Activated CD8-positive, alpha-beta T cell treated with anti-CD3 and anti-CD28 coated beads for 36 hours (primary cell): ENCODE measurements around the gene ATOX1. TPM values are rescaled to one million over a fixed set of nuclear protein-coding genes. Genes with fewer than 3 reads are reported as not detected.

ENCODE experiments used
- ATAC-seq: fragments of 200-7000 bp; cut with Tn5 transposase; one replicate; pipeline ENCODE4 v1.10.0; 2021; ENCODE audit warnings: mild to moderate bottlenecking, moderate library complexity
- CTCF ChIA-PET: fragments of 350-600 bp; sonication (Branson Sonifier 250); formaldehyde crosslinking; loops from one replicate; lab custom pipeline; 2021; ENCODE audit warnings: antibody characterized with exemption; lab: Charles Lee
- POLR2A ChIA-PET: fragments of 350-600 bp; sonication (Branson Sonifier 250); formaldehyde crosslinking; loops from one replicate; lab custom pipeline; 2021; ENCODE audit warnings: antibody characterized with exemption; lab: Charles Lee
- DNase-seq: peaks from one replicate; pipeline ENCODE4 v3.0.0-alpha.2; 2020
- H3K27ac Mint-ChIP-seq: one replicate; pipeline ENCODE4 v1.8.0; 2021; ENCODE audit warnings: mild to moderate bottlenecking, mixed read lengths
- H3K27me3 Mint-ChIP-seq: one replicate; pipeline ENCODE4 v1.8.0; 2021; ENCODE audit warnings: mixed read lengths
- H3K36me3 Mint-ChIP-seq: one replicate; pipeline ENCODE4 v1.8.0; 2021; ENCODE audit warnings: low read depth, mixed read lengths
- H3K4me1 Mint-ChIP-seq: one replicate; pipeline ENCODE4 v1.8.0; 2021; ENCODE audit warnings: low read depth, mixed read lengths
- H3K4me3 Mint-ChIP-seq: one replicate; pipeline ENCODE4 v1.8.0; 2021; ENCODE audit warnings: mild to moderate bottlenecking, moderate library complexity, mixed read lengths
- H3K9me3 Mint-ChIP-seq: one replicate; pipeline ENCODE4 v1.8.0; 2021; ENCODE audit warnings: mixed read lengths
- CTCF ChIP-seq: fragments of 200-600 bp; IDR thresholded peaks from one replicate; pipeline ENCODE4 v1.8.0; 2022; ENCODE audit warnings: antibody characterized with exemption, mild to moderate bottlenecking
- intact Hi-C: fragments of 100-400 bp; cut with micrococcal nuclease; formaldehyde crosslinking; loops from one replicate; pipeline ENCODE4 v1.10.0; 2022
- total RNA-seq, 2 experiments: library from RNA; stranded (reverse); gene quantifications; one replicate each; pipeline ENCODE4 v1.2.3, GENCODE V29; 2021

ATOX1 gene
- total RNA-seq, 2 experiments from 2014 or later, result 69.6 to 73.3 TPM

DNA sequence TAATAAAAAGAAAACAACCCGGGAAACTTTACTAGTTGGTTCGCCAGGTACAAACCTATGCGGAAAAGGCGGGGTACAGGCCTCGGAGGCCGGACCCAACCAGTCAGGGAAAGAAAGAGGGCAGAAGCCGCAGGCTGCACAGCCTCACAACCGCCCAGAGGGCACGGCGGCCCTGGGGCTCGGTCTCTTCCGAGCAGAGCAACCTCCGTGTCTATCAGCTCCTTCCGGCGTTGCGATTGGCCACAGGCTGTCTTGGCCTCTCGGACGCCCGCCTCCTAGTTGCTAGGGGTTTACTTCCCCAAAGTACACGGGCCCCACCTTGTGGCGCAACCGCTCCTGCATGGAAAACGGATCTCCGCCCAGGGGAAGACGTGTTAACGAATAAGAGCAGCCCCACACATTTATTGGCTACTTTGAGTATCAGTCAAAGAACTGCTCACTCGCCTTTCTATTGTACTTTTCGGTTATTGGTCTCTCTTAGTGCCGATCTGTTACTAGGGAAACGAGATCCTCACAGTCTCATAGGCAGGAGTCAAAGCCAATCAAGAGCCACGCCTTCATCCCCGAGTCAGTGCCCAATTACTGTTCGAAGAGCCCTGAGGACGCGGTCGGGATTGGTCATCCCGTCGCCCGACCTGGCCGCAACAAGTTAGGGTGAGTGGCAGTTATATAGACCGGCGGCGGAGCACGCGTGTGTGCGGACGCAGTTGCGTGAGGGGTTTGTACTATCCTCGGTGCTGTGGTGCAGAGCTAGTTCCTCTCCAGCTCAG is 13.0 kb upstream of the ATOX1 start, which contains the start of gene G3BP1:
Gene G3BP1, plus strand, starts transcription at position 696 of the 770 bp plus-strand sequence. CDS start 14,667 bp downstream, outside the sequence.
- Mint-ChIP-seq H3K36me3 (peaks cover 38% of the 10 kb centered on the region), H3K4me3 (peak within 1 kb of the TSS; percentile 87), H3K27me3 (no peaks in the 10 kb centered on the region), H3K9me3 (no peaks in the 10 kb centered on the region), H3K27ac (peak within 1 kb of the TSS; percentile 84), H3K4me1 (peaks cover 31% of the 10 kb centered on the region)
- ChIA-PET CTCF (interaction anchor here (0.6 to 3.9 kb wide), 20 partner anchors 9 to 329 kb away, joined by 3 to 27 read pairs (median 5); partner anchors contain the start of genes ATOX1 and SLC36A1), POLR2A (interaction anchor here (1.0 to 7.0 kb wide), 12 partner anchors 13 to 324 kb away, joined by 3 to 82 read pairs (median 5); partner anchors contain the start of genes ATOX1 and SLC36A1)
- ATAC-seq (peak; percentile 84), DNase-seq (peak; percentile 100)
- intact Hi-C loops, result no loop called here
- TF ChIP-seq CTCF, result peak; percentile 25

DNA sequence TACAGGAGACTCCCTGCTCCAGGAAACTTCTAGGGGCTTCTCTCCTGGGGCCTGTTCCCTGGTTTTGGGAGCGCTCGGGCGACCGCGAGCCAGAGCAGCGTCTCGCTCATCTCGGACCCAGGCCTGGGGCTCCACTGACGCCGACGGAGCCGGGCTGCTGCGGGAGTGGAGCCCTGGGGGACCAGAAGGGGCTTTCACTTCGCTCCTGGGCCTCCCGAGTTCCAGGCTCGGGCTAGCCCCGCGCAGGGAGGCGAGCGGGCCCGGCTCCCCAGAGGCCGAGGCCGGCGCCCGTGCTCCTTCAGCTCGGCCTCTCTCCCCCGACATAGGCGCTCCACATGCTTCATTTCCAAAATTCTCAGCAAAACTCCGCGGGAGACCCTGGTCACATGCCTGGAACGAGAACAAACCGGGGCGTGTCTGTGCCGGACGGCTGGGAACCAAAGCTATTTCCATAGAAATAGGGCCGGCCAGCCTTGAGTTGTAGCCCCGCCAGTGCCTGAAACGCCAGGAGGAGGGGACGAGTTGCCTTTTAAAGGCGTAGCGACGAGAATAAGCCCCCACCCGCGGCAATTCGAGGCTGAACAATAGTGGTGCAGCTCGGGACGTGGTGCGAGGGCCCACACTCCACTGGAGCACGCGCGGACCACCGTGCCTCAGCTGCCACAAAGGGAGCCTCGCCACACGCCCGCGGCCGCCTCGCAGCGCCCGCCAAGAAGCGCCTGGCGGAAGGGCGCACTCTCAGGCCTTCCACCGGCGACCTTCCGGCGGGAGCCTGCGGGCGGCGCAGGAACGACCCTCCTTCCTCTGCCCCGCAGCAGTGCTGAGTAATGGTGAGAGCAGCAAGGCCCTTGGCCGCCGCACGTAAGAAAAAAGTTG is 12.2 kb upstream of the ATOX1 start:
- ChIA-PET POLR2A (interaction anchor here (1.0 to 7.0 kb wide), 10 partner anchors 12 to 323 kb away, joined by 3 to 82 read pairs (median 5); partner anchors contain the start of genes ATOX1 and SLC36A1), CTCF (interaction anchor here (0.6 to 3.9 kb wide), 20 partner anchors 8 to 372 kb away, joined by 3 to 27 read pairs (median 5); partner anchors contain the start of genes ATOX1 and SLC36A1)
- TF ChIP-seq CTCF, result no peak
- Mint-ChIP-seq H3K9me3 (no peaks in the 10 kb centered on the region), H3K4me3 (no peak overlapping the region), H3K27me3 (no peaks in the 10 kb centered on the region), H3K36me3 (peaks cover 30% of the 10 kb centered on the region), H3K27ac (no peak overlapping the region), H3K4me1 (peaks cover 23% of the 10 kb centered on the region)
- peak; percentile 77 for DNase-seq
- intact Hi-C loops, result no loop called here
- peak; percentile 24 for ATAC-seq

- ChIA-PET POLR2A (interaction anchor here (1.8 kb wide), 1 partner anchor 9 kb away, joined by 9 read pairs; the partner anchor contains the start of gene ATOX1), CTCF (interaction anchor here (1.0 to 2.6 kb wide), 4 partner anchors 11 to 108 kb away, joined by 3 to 8 read pairs (median 6); no protein-coding TSS in a partner anchor)
- Mint-ChIP-seq H3K27ac (no peak overlapping the region), H3K36me3 (peaks cover 2% of the 10 kb centered on the region), H3K9me3 (no peaks in the 10 kb centered on the region), H3K4me3 (no peak overlapping the region), H3K27me3 (no peaks in the 10 kb centered on the region), H3K4me1 (peaks cover 4% of the 10 kb centered on the region)
- no peak for ATAC-seq
- TF ChIP-seq CTCF, result no peak
- no peak for DNase-seq
- intact Hi-C loops, result no loop called here
These were observed 8.5 kb upstream of the ATOX1 start for GRCh38 chr5:151766975-151767374.

- DNase-seq (no peak), ATAC-seq (no peak)
- H3K4me3 Mint-ChIP-seq, result no peak overlapping the region
- no peak for TF ChIP-seq CTCF
- H3K27me3 Mint-ChIP-seq, result no peaks in the 10 kb centered on the region
- no peak overlapping the region for H3K27ac Mint-ChIP-seq
- CTCF ChIA-PET, result interaction anchor here (1.1 to 2.6 kb wide), 3 partner anchors 10 to 113 kb away, joined by 4 to 8 read pairs (median 5); no protein-coding TSS in a partner anchor
- no peaks in the 10 kb centered on the region for H3K36me3 Mint-ChIP-seq
- no peaks in the 10 kb centered on the region for H3K9me3 Mint-ChIP-seq
- intact Hi-C loops, result no loop called here
- H3K4me1 Mint-ChIP-seq, result no peaks in the 10 kb centered on the region
- POLR2A ChIA-PET, result no interaction called here
These were observed 6.4 kb upstream of the ATOX1 start for GRCh38 chr5:151764801-151765200.
